ENCODE measurements around the gene NPAS2. TPM values are rescaled to one million over a fixed set of nuclear protein-coding genes. Genes with fewer than 3 reads are reported as not detected.

The NPAS2 gene
- total RNA-seq, 3 donors from 2014 or later = 6.2 to 42.3 (median 22.5) TPM

- no peaks in the 10 kb centered on the region for H3K36me3 ChIP-seq
- TF ChIP-seq POLR2A (IDR thresholded peaks at IDR 0.05) = no peak
- TF ChIP-seq CTCF (IDR thresholded peaks at IDR 0.05) = no peak
- no peak for TF ChIP-seq POLR2AphosphoS5 (IDR thresholded peaks at IDR 0.05)
- intact Hi-C loops (cut with DNase I; ENCODE audit: low total_unique reads) = loop anchor here (10.0 kb wide), 1 partner anchor 275 kb away; no protein-coding TSS in a partner anchor
- no peak for DNase-seq (ENCODE audit: low spot score in 2 of 2)
- no peak overlapping the region for H3K27ac ChIP-seq
- peaks cover 0 to 8% of the 10 kb centered on the region in 2 donors for H3K4me1 ChIP-seq
- no peaks in the 10 kb centered on the region for H3K9me3 ChIP-seq
- H3K27me3 ChIP-seq = no peaks in the 10 kb centered on the region
- H3K4me3 ChIP-seq = no peak overlapping the region
Observed at GRCh38 chr2:100999995-101000394, 180.1 kb downstream of the NPAS2 start.

- Histone ChIP-seq H3K27me3 (no peaks in the 10 kb centered on the region), H3K9me3 (no peaks in the 10 kb centered on the region), H3K4me3 (peak within 1 kb of the TSS; percentile 82 to 98 (median 92)), H3K36me3 (peaks cover 6% of the 10 kb centered on the region), H3K27ac (peak within 1 kb of the TSS; percentile 92 to 96), H3K4me1 (peaks cover 0 to 8% of the 10 kb centered on the region in 2 donors)
- peak; percentile 96 for DNase-seq (ENCODE audit: low spot score in 2 of 2)
- intact Hi-C loops (cut with DNase I; ENCODE audit: low total_unique reads) = no loop called here
- TF ChIP-seq POLR2AphosphoS5 (IDR thresholded peaks at IDR 0.05) (peak; percentile 90 to 98 (median 94)), POLR2A (IDR thresholded peaks at IDR 0.05) (peak; percentile 79), CTCF (IDR thresholded peaks at IDR 0.05) (peak in 1 of 3 donors; percentile 21)
Observed at GRCh38 chr2:101001691-101002561, 182.0 kb downstream of the NPAS2 start, which contains the start of gene RPL31. Gene RPL31 (plus strand): TSS chr2:101002289. CDS start chr2:101002702, 413 bp downstream.

- Histone ChIP-seq H3K36me3 (peaks cover 8% of the 10 kb centered on the region), H3K27me3 (no peaks in the 10 kb centered on the region), H3K27ac (peak overlapping the region; percentile 92 to 96), H3K9me3 (no peaks in the 10 kb centered on the region), H3K4me1 (peaks cover 0 to 8% of the 10 kb centered on the region in 2 donors), H3K4me3 (peak overlapping the region; percentile 82 to 98 (median 92))
- intact Hi-C loops (cut with DNase I; ENCODE audit: low total_unique reads) = no loop called here
- no peak for DNase-seq (ENCODE audit: low spot score in 2 of 2)
- TF ChIP-seq POLR2A (IDR thresholded peaks at IDR 0.05) (no peak), CTCF (IDR thresholded peaks at IDR 0.05) (no peak), POLR2AphosphoS5 (IDR thresholded peaks at IDR 0.05) (no peak)
Observed at GRCh38 chr2:101002562-101003277, 182.8 kb downstream of the NPAS2 start.

GRCh38 chr2:101003278-101003775, 183.4 kb downstream of the NPAS2 start:
- Histone ChIP-seq H3K9me3 (no peaks in the 10 kb centered on the region), H3K4me3 (peak overlapping the region; percentile 82 to 98 (median 92)), H3K4me1 (peaks cover 0 to 8% of the 10 kb centered on the region in 2 donors), H3K27ac (peak overlapping the region; percentile 92 to 96), H3K36me3 (peaks cover 11% of the 10 kb centered on the region), H3K27me3 (no peaks in the 10 kb centered on the region)
- intact Hi-C loops (cut with DNase I; ENCODE audit: low total_unique reads) = no loop called here
- no peak for DNase-seq (ENCODE audit: low spot score in 2 of 2)
- no peak for TF ChIP-seq POLR2A (IDR thresholded peaks at IDR 0.05)
- no peak for TF ChIP-seq POLR2AphosphoS5 (IDR thresholded peaks at IDR 0.05)
- no peak for TF ChIP-seq CTCF (IDR thresholded peaks at IDR 0.05)

All from breast epithelium (tissue), 4 donors.